H54 (cell line): ENCODE results near the gene PCDHA13.
"Not testable (repeated sequence)": the region's sequence is repeated elsewhere in the genome, so short reads cannot be mapped to it uniquely, and the experiment has no call there.

Experiments
- DNase-seq: peaks from one replicate; pipeline ENCODE4 v3.0.0; 2011; ENCODE audit warnings: low spot score, mixed read lengths; ENCODE audit not compliant: insufficient read length
- FAIRE-seq: peaks from 3 replicates; lab custom pipeline; 2011; peaks lifted over from hg19 to GRCh38; lab: Jason Lieb, UNC
- POLR2A ChIP-seq: IDR thresholded peaks from 2 replicates; pipeline ENCODE4 v1.6.1; 2011; ENCODE audit warnings: low read depth, mild to moderate bottlenecking, low read length

The PCDHA13 gene, protein sequence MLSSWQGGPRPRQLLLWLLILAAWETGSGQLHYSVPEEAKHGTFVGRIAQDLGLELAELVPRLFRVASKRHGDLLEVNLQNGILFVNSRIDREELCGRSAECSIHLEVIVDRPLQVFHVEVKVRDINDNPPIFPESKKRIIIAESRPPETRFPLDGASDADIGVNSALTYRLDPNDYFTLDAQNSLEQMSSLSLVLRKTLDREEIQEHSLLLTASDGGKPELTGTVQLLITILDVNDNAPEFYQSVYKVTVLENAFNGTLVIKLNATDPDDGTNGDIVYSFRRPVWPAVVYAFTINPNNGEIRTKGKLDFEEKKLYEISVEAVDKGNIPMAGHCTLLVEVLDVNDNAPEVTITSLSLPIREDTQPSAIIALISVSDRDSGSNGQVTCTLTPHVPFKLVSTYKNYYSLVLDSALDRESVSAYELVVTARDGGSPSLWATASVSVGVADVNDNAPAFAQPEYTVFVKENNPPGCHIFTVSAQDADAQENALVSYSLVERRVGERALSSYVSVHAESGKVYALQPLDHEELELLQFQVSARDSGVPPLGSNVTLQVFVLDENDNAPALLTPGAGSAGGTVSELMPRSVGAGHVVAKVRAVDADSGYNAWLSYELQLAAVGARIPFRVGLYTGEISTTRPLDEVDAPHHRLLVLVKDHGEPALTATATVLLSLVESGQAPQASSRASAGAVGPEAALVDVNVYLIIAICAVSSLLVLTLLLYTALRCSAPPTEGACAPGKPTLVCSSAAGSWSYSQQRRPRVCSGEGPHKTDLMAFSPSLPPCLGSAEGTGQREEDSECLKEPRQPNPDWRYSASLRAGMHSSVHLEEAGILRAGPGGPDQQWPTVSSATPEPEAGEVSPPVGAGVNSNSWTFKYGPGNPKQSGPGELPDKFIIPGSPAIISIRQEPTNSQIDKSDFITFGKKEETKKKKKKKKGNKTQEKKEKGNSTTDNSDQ

GRCh38 chr5:140881889-140882590, at the start of gene PCDHA13:
PCDHA13 (plus strand) TSS chr5:140882124; CDS start chr5:140882269, 145 bp downstream.
- DNase-seq (no peak), FAIRE-seq (no peak)
- no peak for TF ChIP-seq POLR2A

- no peak for FAIRE-seq
- TF ChIP-seq POLR2A: no peak
- DNase-seq: no peak
Measured at GRCh38 chr5:140833993-140834392, 47.9 kb upstream of the PCDHA13 start, which contains the start of gene PCDHA7. PCDHA7 (plus strand) TSS chr5:140834269; CDS start chr5:140834384, 115 bp downstream.

GRCh38 chr5:140834439-140835008, 47.4 kb upstream of the PCDHA13 start:
- not testable (repeated sequence) for DNase-seq, FAIRE-seq

GRCh38 chr5:140835622-140836510, 46.1 kb upstream of the PCDHA13 start:
- TF ChIP-seq POLR2A: no peak
- DNase-seq (no peak), FAIRE-seq (no peak)

DNA sequence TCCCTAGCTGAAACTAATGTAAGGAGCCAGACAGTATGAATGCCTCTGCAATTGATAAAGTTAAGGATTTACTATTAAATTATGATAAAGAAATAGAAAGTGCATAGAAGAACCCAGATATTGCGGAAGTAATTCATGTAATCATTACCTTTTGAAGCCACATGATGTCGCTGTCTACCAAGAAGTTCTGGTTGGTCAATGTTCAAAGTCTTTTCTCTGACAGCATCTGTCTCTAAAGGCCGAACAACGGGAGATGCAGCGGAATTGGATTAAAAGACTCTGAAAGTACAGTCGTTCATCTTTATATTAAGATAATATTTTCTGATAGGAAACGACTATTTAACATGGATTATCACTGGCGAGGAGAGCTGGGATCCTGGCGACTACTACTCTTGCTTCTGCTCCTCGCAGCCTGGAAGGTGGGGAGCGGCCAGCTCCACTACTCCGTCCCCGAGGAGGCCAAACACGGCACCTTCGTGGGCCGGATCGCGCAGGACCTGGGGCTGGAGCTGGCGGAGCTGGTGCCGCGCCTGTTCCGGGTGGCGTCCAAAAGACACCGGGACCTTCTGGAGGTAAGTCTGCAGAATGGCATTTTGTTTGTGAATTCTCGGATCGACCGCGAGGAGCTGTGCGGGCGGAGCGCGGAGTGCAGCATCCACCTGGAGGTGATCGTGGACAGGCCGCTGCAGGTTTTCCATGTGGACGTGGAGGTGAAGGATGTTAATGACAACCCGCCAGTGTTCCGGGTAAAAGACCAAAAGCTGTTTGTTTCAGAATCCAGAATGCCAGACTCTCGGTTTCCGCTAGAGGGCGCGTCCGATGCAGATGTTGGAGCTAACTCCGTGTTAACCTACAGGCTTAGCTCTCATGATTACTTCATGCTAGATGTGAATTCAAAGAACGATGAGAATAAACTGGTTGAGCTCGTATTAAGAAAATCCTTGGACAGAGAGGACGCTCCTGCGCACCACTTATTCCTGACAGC, 40.7 kb upstream of the PCDHA13 start, which contains the start of gene PCDHA8:
TSS of gene PCDHA8 (plus strand) at position 210 of the 985 bp plus-strand sequence. CDS start at position 345, 135 bp downstream.
- FAIRE-seq (peak; percentile 62), DNase-seq (peak; percentile 23)
- TF ChIP-seq POLR2A: no peak

DNA sequence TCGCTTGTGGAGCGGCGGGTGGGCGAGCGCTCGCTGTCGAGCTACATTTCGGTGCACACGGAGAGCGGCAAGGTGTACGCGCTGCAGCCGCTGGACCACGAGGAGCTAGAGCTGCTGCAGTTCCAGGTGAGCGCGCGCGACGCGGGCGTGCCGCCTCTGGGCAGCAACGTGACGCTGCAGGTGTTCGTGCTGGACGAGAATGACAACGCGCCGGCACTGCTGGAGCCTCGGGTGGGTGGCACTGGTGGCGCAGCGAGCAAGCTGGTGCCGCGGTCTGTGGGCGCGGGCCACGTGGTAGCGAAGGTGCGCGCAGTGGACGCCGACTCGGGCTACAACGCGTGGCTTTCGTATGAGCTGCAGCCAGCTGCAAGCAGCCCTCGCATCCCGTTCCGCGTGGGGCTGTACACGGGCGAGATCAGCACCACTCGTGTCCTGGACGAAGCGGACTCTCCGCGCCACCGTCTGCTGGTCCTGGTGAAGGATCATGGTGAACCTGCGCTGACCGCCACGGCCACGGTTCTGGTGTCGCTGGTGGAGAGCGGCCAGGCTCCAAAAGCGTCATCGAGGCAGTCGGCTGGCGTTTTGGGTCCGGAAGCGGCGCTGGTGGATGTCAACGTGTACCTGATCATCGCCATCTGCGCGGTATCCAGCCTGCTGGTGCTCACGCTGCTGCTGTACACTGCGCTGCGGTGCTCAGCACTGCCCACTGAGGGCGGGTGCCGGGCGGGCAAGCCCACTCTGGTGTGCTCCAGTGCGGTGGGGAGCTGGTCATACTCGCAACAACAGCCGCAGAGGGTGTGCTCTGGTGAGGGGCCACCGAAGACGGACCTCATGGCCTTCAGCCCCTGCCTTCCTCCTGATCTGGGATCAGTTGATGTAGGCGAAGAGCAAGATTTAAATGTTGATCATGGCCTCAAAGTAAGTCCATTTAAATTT, 38.9 kb upstream of the PCDHA13 start:
- no peak for TF ChIP-seq POLR2A
- DNase-seq: no peak
- FAIRE-seq: no peak

DNA sequence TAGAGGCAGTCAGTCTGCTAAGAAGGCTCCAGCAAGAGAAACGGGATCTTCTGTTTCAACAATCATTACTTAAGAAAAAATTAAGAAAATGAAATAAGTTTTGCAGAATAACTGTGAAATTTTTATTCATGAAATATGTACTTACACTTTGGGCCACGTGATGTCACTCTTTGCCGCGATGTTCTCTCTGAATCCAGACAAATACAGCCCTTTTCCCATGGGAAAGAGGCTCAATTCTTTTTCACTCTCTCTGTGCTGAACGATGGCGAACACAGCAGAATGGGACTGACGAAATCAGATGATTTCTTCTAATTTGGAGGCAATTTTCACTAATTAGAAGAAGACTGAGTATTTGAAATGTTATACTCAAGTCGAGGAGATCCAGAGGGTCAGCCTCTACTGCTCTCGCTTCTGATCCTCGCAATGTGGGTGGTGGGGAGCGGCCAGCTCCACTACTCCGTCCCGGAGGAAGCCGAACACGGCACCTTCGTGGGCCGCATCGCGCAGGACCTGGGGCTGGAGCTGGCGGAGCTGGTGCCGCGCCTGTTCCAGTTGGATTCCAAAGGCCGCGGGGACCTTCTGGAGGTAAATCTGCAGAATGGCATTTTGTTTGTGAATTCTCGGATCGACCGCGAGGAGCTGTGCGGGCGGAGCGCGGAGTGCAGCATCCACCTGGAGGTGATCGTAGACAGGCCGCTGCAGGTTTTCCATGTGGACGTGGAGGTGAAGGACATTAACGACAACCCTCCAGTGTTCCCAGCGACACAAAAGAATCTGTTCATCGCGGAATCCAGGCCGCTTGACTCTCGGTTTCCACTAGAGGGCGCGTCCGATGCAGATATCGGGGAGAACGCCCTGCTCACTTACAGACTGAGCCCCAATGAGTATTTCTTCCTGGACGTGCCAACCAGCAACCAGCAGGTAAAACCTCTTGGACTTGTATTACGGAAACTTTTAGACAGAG, 33.5 kb upstream of the PCDHA13 start, which contains the start of gene PCDHA9:
TSS of gene PCDHA9 (plus strand) at position 244 of the 964 bp plus-strand sequence. CDS start at position 358, 114 bp downstream.
- not testable (repeated sequence) for FAIRE-seq, DNase-seq

- FAIRE-seq, DNase-seq: not testable (repeated sequence)
Measured at GRCh38 chr5:140849831-140850634, 31.9 kb upstream of the PCDHA13 start.
